ENCODE data around the gene MRPS11. TPM values are rescaled to one million over a fixed set of nuclear protein-coding genes. Genes with fewer than 3 reads are reported as not detected.

Gene MRPS11
- total and polyA plus RNA-seq, 2 of the 8 experiments (the other 6 are each of a cell fraction or from before 2014, with no cell fraction given): 41.4 to 59.2 TPM

- peak; percentile 97 to 99 for TF ChIP-seq RAD21 (IDR thresholded peaks at IDR 0.05 in 1 of 2, conservative IDR thresholded peaks at IDR 0.05 in 1 of 2; ENCODE audit: low read depth in 2 of 2, low read length in 2 of 2)
- TF ChIP-seq POU5F1 (IDR thresholded peaks at IDR 0.05; ENCODE audit: low read depth, low read length): no peak
- TF ChIP-seq E2F6 (IDR thresholded peaks at IDR 0.05): peak; percentile 96
Observed at GRCh38 chr15:88450125-88450798, 17.2 kb upstream of the MRPS11 start (continued).

Measured in H1 (cell line).